Fibroblast of lung (primary cell): ENCODE data around the gene SLAMF9. TPM values are rescaled to one million over a fixed set of nuclear protein-coding genes. Genes with fewer than 3 reads are reported as not detected.

Experiments used
- DNase-seq, 2 donors: peaks; one replicate each; pipeline versions ENCODE4 v3.0.0 to v3.0.0-alpha.2; 2010; ENCODE audit warnings: low read depth in 2 of 2
- H2AFZ ChIP-seq: 2 replicates; pipeline ENCODE4 v1.5.1; 2012; ENCODE audit warnings: low read length, control low read depth, inconsistent platforms
- H3K27ac ChIP-seq: 2 replicates; pipeline ENCODE4 v1.5.1; 2011; ENCODE audit warnings: low read length, control low read depth; ENCODE audit not compliant: insufficient read depth
- H3K27me3 ChIP-seq: 2 replicates; pipeline ENCODE4 v1.5.1; 2011; ENCODE audit warnings: mild to moderate bottlenecking, low read length; ENCODE audit not compliant: control insufficient read depth, insufficient read depth
- H3K36me3 ChIP-seq: 2 replicates; pipeline ENCODE4 v1.5.1; 2011; ENCODE audit warnings: low read length; ENCODE audit not compliant: control insufficient read depth, insufficient read depth
- H3K4me1 ChIP-seq: 2 replicates; pipeline ENCODE4 v1.5.1; 2011; ENCODE audit warnings: low read length; ENCODE audit not compliant: control insufficient read depth, insufficient read depth; ENCODE audit errors: extremely low read depth
- H3K4me2 ChIP-seq: 2 replicates; pipeline ENCODE4 v1.5.1; 2011; ENCODE audit warnings: low read length, control low read depth; ENCODE audit not compliant: insufficient read depth; ENCODE audit errors: extremely low read depth
- H3K4me3 ChIP-seq, 4 experiments: fragments of 200-600 bp in 1 of 4; sonication (generic) in 1 of 4; replicated peaks in 1 of 4; 2 replicates each; pipeline ENCODE4 v1.5.1; 2011 to 2016; ENCODE audit warnings: low read length in 4 of 4, low read depth in 3 of 4, mild to moderate bottlenecking in 3 of 4, control low read depth in 2 of 4, inconsistent platforms in 1 of 4, mixed read lengths in 1 of 4; ENCODE audit not compliant: insufficient read depth in 1 of 4; ENCODE audit errors: control extremely low read depth in 1 of 4
- H3K79me2 ChIP-seq: 2 replicates; pipeline ENCODE4 v1.5.1; 2012; ENCODE audit warnings: mild to moderate bottlenecking, low read length, inconsistent platforms; ENCODE audit not compliant: control insufficient read depth, insufficient read depth
- H3K9ac ChIP-seq: 2 replicates; pipeline ENCODE4 v1.5.1; 2011; ENCODE audit warnings: mild to moderate bottlenecking, low read length, control low read depth; ENCODE audit not compliant: insufficient read depth
- H3K9me3 ChIP-seq: 2 replicates; pipeline ENCODE4 v1.5.1; 2012; ENCODE audit warnings: low read depth, low read length; ENCODE audit not compliant: control insufficient read depth, insufficient read depth
- H4K20me1 ChIP-seq: 2 replicates; pipeline ENCODE4 v1.5.1; 2011; ENCODE audit warnings: low read length; ENCODE audit not compliant: control insufficient read depth, insufficient read depth; ENCODE audit errors: extremely low read depth
- EZH2 ChIP-seq: IDR thresholded peaks from 2 replicates; pipeline ENCODE4 v1.5.1; 2012; ENCODE audit warnings: low read length, control low read depth, mild to moderate bottlenecking; ENCODE audit errors: missing control alignments
- polyA plus RNA-seq, 2 donors: library from polyadenylated mRNA; depleted of rRNA in 1 of 2; stranded (reverse) in 1 of 2; unstranded in 1 of 2; fragments of >200 nt; gene quantifications; 2 replicates each; pipeline ENCODE4 v1.2.1, GENCODE V29; 2011 to 2012; ENCODE audit warnings: missing spikeins in 1 of 2
- total RNA-seq: library from RNA; depleted of rRNA; stranded (reverse); fragments of >200 nt; gene quantifications from 2 replicates; pipeline ENCODE4 v1.2.1, GENCODE V29; 2014
- TF ChIP-seq, protein P1 (sequence below), 2 donors: IDR thresholded peaks in 1 of 2; conservative IDR thresholded peaks in 1 of 2; 1 replicate in 1 of 2; 2 replicates in 1 of 2; pipeline ENCODE4 v1.5.1; 2011 to 2012; ENCODE audit warnings: low read length in 2 of 2, control low read depth in 1 of 2, inconsistent platforms in 1 of 2, low read depth in 1 of 2, mild to moderate bottlenecking in 1 of 2

Gene SLAMF9
- total and polyA plus RNA-seq, 2 donors (not counting 1 experiment from before 2014, with no cell fraction given): not detected

DNA sequence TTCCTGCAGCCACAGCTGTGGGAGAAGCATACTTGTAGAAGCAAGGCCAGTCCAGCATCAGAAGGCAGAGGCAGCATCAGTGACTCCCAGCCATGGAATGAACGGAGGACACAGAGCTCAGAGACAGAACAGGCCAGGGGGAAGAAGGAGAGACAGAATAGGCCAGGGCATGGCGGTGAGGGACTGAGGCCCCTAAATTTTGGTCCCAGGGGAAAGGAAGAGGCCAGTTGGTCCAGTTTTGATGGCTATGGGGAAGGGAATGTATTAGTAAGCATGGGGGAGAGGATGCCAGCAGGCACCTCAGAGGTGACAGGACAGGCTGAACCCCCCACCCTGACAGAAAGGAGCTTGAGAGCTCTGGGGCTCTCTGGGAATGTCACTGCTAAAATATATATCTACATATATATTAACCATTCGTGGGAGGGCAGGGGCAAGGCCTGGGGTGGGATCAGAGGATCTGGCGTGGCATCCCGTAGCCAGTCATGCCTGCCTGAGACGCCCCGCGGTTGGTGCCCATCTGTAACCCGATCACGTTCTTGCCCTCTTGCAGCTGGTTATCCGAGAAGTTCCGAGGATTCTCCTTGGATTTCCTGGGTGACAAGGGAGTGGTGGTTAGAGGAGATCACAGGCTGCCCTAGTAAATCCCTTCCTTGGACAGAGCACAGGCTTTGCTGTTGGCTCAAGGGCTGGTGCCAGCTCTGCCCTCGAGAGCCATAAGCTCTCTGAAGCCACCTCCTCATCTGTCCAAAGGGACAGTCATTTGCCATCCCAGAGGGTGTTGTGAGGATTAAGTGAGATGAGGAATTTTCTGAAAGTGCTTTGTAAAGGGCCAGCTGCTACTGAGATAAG is 35.5 kb downstream of the SLAMF9 start:
- H3K4me1 ChIP-seq: peaks cover 47% of the 10 kb centered on the region
- H3K36me3 ChIP-seq: peaks cover 31% of the 10 kb centered on the region
- DNase-seq: peak in 1 of 2 donors; percentile 49
- H3K27ac ChIP-seq: peak overlapping the region; percentile 65
- no peak overlapping the region for H3K9ac ChIP-seq
- no peak overlapping the region for H3K4me2 ChIP-seq
- H3K4me3 ChIP-seq: no peak overlapping the region
- H4K20me1 ChIP-seq: no peaks in the 10 kb centered on the region
- no peaks in the 10 kb centered on the region for H3K9me3 ChIP-seq
- H3K79me2 ChIP-seq: peaks cover 49% of the 10 kb centered on the region
- H2AFZ ChIP-seq: no peak overlapping the region
- TF ChIP-seq, protein P1, sequence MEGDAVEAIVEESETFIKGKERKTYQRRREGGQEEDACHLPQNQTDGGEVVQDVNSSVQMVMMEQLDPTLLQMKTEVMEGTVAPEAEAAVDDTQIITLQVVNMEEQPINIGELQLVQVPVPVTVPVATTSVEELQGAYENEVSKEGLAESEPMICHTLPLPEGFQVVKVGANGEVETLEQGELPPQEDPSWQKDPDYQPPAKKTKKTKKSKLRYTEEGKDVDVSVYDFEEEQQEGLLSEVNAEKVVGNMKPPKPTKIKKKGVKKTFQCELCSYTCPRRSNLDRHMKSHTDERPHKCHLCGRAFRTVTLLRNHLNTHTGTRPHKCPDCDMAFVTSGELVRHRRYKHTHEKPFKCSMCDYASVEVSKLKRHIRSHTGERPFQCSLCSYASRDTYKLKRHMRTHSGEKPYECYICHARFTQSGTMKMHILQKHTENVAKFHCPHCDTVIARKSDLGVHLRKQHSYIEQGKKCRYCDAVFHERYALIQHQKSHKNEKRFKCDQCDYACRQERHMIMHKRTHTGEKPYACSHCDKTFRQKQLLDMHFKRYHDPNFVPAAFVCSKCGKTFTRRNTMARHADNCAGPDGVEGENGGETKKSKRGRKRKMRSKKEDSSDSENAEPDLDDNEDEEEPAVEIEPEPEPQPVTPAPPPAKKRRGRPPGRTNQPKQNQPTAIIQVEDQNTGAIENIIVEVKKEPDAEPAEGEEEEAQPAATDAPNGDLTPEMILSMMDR (conservative IDR thresholded peaks at IDR 0.05 in 1 of 2, IDR thresholded peaks at IDR 0.05 in 1 of 2; ENCODE audit: low read depth in 1 of 2, low read length in 2 of 2): no peak
- no peak for TF ChIP-seq EZH2
- H3K27me3 ChIP-seq: no peaks in the 10 kb centered on the region

- Histone ChIP-seq H3K4me3 (no peak overlapping the region), H3K79me2 (peaks cover 41% of the 10 kb centered on the region), H3K4me2 (no peak overlapping the region), H3K9me3 (no peaks in the 10 kb centered on the region), H3K9ac (no peak overlapping the region), H3K4me1 (peaks cover 54% of the 10 kb centered on the region), H4K20me1 (no peaks in the 10 kb centered on the region), H3K27ac (peak overlapping the region; percentile 50), H3K36me3 (peaks cover 31% of the 10 kb centered on the region), H2AFZ (no peak overlapping the region), H3K27me3 (no peaks in the 10 kb centered on the region)
- peak in 1 of 2 donors; percentile 40 for DNase-seq
- TF ChIP-seq, protein P1 (conservative IDR thresholded peaks at IDR 0.05 in 1 of 2, IDR thresholded peaks at IDR 0.05 in 1 of 2; ENCODE audit: low read depth in 1 of 2, low read length in 2 of 2): no peak
- no peak for TF ChIP-seq EZH2
Measured at GRCh38 chr1:159917533-159918351, 36.3 kb downstream of the SLAMF9 start.
